OCI-LY1 (cell line): ENCODE data around the gene MTHFD1L.

ENCODE experiments used
- EZH2 ChIP-seq: fragments of 200-600 bp; sonication (generic), shearing (Covaris generic); IDR thresholded peaks from 2 replicates; pipeline ENCODE4 v1.8.0; 2017; ENCODE audit warnings: borderline replicate concordance, mixed run types, mild to moderate bottlenecking, antibody characterized with exemption, low read length, moderate library complexity, mixed read lengths
- TF ChIP-seq, protein P1 (sequence below): fragments of 200-600 bp; sonication (generic), shearing (Covaris generic); IDR thresholded peaks from 2 replicates; pipeline ENCODE4 v1.5.1; 2017; ENCODE audit warnings: mild to moderate bottlenecking, antibody characterized with exemption, low read length, moderate library complexity, mixed read lengths

DNA sequence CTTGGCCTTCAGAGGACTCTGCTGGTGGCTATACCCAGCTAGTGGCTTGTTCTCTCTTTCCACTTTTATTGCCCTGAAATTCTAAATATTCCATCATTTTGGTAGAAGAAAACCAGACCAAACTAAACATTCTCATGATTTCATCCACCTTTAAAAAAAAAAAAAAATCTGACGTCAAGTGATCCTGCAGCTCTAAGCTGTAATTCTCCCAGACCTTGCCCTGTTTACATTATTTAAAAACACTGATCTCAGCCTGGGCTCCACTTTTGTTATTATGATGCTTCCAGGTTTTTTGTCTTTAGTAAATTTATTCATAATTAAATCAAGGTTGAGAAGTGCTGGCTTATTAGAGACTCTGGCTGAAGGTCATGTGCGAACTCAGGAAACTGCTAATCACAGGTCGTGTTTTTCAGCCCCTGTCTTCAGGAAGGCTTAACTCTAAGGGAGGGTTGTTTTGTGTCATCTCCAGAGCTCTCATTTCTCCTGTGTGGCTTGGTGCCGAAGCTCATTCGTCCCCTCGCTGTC, 114.4 kb downstream of the MTHFD1L start:
- TF ChIP-seq, protein P1, sequence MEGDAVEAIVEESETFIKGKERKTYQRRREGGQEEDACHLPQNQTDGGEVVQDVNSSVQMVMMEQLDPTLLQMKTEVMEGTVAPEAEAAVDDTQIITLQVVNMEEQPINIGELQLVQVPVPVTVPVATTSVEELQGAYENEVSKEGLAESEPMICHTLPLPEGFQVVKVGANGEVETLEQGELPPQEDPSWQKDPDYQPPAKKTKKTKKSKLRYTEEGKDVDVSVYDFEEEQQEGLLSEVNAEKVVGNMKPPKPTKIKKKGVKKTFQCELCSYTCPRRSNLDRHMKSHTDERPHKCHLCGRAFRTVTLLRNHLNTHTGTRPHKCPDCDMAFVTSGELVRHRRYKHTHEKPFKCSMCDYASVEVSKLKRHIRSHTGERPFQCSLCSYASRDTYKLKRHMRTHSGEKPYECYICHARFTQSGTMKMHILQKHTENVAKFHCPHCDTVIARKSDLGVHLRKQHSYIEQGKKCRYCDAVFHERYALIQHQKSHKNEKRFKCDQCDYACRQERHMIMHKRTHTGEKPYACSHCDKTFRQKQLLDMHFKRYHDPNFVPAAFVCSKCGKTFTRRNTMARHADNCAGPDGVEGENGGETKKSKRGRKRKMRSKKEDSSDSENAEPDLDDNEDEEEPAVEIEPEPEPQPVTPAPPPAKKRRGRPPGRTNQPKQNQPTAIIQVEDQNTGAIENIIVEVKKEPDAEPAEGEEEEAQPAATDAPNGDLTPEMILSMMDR: no peak
- no peak for TF ChIP-seq EZH2
